GM12801 (cell line): ENCODE results near the gene SEC22A.

Experiments
- CTCF ChIP-seq: IDR thresholded peaks from one replicate; pipeline ENCODE4 v1.5.1; 2011; ENCODE audit warnings: control low read depth; ENCODE audit not compliant: insufficient read length; ENCODE audit errors: extremely low read depth

Gene SEC22A

DNA sequence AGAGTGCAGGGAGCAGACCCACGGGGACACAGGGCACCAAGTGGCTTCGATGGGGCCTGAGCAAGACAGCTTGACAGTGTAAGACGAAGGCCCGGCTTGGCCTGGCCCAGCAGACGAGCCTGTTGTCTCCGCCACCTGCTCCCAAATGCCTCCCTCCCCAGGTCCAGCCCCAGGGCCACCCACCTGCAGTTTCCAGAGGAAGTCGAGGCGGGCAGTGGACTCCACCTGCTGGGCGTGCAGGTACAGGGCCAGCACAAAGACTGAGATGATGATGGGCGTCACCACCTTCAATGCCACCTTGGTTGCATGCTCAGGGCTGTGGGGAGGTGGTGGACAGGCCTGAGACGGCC, 94.1 kb downstream of the SEC22A start:
- no peak for TF ChIP-seq CTCF

GRCh38 chr3:123296261-123296660, 94.5 kb downstream of the SEC22A start:
- TF ChIP-seq CTCF: no peak

GRCh38 chr3:123296836-123297626, 95.3 kb downstream of the SEC22A start:
- no peak for TF ChIP-seq CTCF

GRCh38 chr3:123297627-123297899, 95.8 kb downstream of the SEC22A start:
- TF ChIP-seq CTCF: no peak

DNA sequence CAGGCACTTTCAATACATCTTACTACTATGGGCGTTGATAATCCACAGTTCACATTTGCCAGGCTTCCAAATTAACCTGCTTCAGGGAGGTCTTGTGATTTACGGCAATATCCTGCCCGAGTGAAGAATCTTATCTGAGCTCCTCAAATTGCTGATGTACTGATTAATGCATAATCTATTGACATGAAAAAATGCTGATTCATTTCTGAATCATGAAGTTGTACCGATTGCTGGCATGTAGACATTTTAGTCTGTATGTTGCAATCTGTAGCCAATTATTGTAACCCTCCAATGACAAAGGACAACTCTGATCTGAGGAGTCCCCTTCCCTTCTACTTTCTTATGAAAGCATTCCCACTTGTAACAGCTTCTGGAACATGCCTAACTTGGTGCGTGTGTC, 97.2 kb downstream of the SEC22A start:
- TF ChIP-seq CTCF: no peak

- TF ChIP-seq CTCF: no peak
These were observed 97.8 kb downstream of the SEC22A start for GRCh38 chr3:123299581-123299980.

DNA sequence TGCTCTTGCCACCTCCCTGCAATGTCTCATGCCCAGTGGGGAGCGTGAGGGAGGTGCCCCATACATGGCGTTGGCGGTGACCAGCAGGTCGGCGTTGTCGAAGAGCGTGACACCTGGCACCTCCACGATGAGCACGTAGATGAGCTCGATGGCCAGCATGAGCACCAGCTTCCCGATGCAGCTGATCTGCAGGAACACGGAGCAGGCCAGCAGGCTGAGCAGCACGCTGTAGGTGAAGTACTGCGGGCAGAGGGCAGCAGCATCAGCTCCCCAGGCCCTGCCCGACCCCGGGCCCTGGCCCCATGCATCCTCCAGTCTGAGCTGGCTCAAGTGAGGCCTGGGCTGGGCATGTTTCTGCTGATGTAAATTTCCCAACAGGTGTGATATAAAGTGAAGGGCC, 98.3 kb downstream of the SEC22A start:
- TF ChIP-seq CTCF: no peak
